Uterus (tissue), 4 donors: ENCODE results near the gene ABCA1. TPM values are rescaled to one million over a fixed set of nuclear protein-coding genes. Genes with fewer than 3 reads are reported as not detected.

Source experiments
- DNase-seq, 2 donors: peaks; one replicate each; pipeline ENCODE4 v3.0.0-alpha.2; 2019 to 2020
- H3K27ac ChIP-seq, 2 donors: fragments of 200-600 bp; sonication (generic); 1 replicate in 1 of 2; 2 replicates in 1 of 2; pipeline ENCODE4 v1.5.1; 2016 to 2018
- H3K27me3 ChIP-seq, 2 donors: fragments of 200-600 bp; sonication (generic); one replicate each; pipeline ENCODE4 v1.5.1; 2018 to 2019; ENCODE audit warnings: control low read depth in 1 of 2
- H3K36me3 ChIP-seq, 2 donors: fragments of 200-600 bp; sonication (generic); one replicate each; pipeline ENCODE4 v1.5.1; 2019; ENCODE audit warnings: control low read depth in 1 of 2
- H3K4me1 ChIP-seq, 2 donors: fragments of 200-600 bp; sonication (generic); one replicate each; pipeline ENCODE4 v1.5.1; 2018 to 2019; ENCODE audit warnings: control low read depth in 1 of 2
- H3K4me3 ChIP-seq, 2 donors: fragments of 200-600 bp; sonication (generic); 1 replicate in 1 of 2; 2 replicates in 1 of 2; pipeline ENCODE4 v1.5.1; 2018 to 2019; ENCODE audit warnings: mild to moderate bottlenecking in 1 of 2
- H3K9me3 ChIP-seq, 2 donors: fragments of 200-600 bp; sonication (generic); one replicate each; pipeline ENCODE4 v1.5.1; 2019; ENCODE audit warnings: control low read depth in 1 of 2
- POLR2A ChIP-seq, 2 donors: fragments of 450-650 bp; IDR thresholded peaks; one replicate each; pipeline ENCODE4 v1.6.1; 2016; ENCODE audit warnings: antibody characterized with exemption in 2 of 2, mild to moderate bottlenecking in 1 of 2, moderate library complexity in 1 of 2
- intact Hi-C: fragments of 100-400 bp; cut with DNase I; formaldehyde crosslinking; loops from one replicate; pipeline ENCODE4 v1.15.1; 2023; ENCODE audit warnings: low total_unique reads
- total RNA-seq, 4 donors: library from RNA; depleted of rRNA in 3 of 4; stranded (reverse); fragments of >200 nt in 3 of 4; gene quantifications; one replicate each; pipeline versions ENCODE4 v1.1.0 to v1.2.4, GENCODE V29; 2014 to 2023
- TF ChIP-seq, protein P1 (sequence below), 4 experiments: fragments of 200-600 bp in 2 of 4; fragments of 450-650 bp in 2 of 4; sonication (generic) in 2 of 4; IDR thresholded peaks; one replicate each; pipeline ENCODE4 v1.5.1; 2016 to 2019; ENCODE audit warnings: antibody characterized with exemption in 4 of 4, mild to moderate bottlenecking in 2 of 4, moderate library complexity in 1 of 4
- donor health status: DM: yes; HTN: yes; CAD: no.

ABCA1 gene
- total RNA-seq, 4 donors from 2014 or later = 13.8 to 43.3 (median 25.9) TPM

DNA sequence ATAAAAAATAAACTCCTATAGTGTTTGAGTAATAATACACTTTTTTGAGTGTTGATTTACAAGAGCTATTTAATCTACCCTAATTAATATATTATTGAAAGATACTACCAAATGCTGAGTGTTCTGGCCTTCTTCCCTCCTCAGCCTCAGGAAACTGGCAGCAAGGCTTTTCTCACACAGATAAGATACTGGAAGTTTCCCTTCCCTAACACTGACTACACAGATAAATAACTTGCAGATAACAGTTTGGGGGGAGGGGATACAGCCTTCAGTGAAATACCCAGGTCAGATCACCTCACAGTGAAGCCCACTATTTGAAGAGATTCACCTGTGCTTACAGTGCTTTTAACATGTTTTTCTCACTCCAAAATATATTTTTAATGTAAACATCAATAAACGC, 182.1 kb downstream of the ABCA1 start:
- Histone ChIP-seq H3K27ac (no peak overlapping the region), H3K4me1 (no peaks in the 10 kb centered on the region), H3K9me3 (no peaks in the 10 kb centered on the region), H3K4me3 (no peak overlapping the region), H3K27me3 (no peaks in the 10 kb centered on the region), H3K36me3 (no peaks in the 10 kb centered on the region)
- no peak for DNase-seq
- intact Hi-C loops = no loop called here
- TF ChIP-seq POLR2A (IDR thresholded peaks at IDR 0.05) = no peak
- TF ChIP-seq, protein P1, sequence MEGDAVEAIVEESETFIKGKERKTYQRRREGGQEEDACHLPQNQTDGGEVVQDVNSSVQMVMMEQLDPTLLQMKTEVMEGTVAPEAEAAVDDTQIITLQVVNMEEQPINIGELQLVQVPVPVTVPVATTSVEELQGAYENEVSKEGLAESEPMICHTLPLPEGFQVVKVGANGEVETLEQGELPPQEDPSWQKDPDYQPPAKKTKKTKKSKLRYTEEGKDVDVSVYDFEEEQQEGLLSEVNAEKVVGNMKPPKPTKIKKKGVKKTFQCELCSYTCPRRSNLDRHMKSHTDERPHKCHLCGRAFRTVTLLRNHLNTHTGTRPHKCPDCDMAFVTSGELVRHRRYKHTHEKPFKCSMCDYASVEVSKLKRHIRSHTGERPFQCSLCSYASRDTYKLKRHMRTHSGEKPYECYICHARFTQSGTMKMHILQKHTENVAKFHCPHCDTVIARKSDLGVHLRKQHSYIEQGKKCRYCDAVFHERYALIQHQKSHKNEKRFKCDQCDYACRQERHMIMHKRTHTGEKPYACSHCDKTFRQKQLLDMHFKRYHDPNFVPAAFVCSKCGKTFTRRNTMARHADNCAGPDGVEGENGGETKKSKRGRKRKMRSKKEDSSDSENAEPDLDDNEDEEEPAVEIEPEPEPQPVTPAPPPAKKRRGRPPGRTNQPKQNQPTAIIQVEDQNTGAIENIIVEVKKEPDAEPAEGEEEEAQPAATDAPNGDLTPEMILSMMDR (IDR thresholded peaks at IDR 0.05) = no peak

DNA sequence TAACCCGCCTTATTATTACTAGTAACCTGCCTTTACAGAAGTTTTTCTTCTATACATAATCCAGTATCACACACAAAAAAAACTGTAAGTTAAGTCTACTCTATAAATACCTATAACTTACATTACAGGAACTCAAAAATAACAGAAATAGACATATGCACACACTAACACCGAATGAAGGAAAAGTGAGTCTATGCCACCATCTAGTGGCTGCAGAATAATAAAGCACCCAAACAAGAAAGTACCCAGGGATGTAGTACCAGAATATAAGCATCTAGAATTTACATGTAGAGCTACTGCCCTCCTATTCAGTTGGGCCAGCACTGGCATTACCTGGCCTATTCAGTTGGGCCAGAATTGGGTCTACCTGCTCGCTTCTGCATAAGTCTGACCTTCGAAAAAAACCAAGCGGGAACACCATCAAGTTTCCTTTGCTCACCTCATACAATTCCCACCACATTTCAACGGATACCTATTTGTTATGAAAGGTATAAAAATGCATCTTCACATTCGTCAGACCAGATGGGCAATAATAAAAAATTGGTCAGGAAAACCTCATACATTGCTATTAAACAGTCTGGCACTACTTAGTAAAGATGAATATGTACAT, 184.5 kb downstream of the ABCA1 start:
- H3K27me3 ChIP-seq = no peaks in the 10 kb centered on the region
- intact Hi-C loops = no loop called here
- H3K27ac ChIP-seq = no peak overlapping the region
- H3K9me3 ChIP-seq = no peaks in the 10 kb centered on the region
- no peaks in the 10 kb centered on the region for H3K4me1 ChIP-seq
- H3K4me3 ChIP-seq = no peak overlapping the region
- DNase-seq = no peak
- TF ChIP-seq, protein P1 (IDR thresholded peaks at IDR 0.05) = peak; percentile 64 to 77 (median 74)
- TF ChIP-seq POLR2A (IDR thresholded peaks at IDR 0.05) = no peak
- H3K36me3 ChIP-seq = no peaks in the 10 kb centered on the region

DNA sequence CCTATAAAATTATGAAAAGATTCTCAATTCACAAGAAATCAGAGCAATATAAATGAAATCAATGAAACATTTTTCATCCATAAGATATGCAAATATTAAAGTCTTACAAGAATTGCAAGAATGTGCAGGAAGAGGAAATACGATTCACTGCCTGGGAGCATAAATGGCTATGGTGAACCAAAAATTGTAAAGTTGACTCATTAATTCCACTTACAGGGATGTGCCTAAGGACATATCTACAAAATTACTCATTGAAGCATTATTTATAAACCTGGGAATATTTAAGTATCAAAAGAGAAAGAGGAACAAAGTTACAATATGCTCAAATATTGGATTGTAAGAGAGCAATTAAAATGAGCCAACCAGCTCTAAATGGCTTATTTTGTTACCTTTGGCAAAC, 187.3 kb downstream of the ABCA1 start:
- Histone ChIP-seq H3K27me3 (no peaks in the 10 kb centered on the region), H3K36me3 (no peaks in the 10 kb centered on the region), H3K9me3 (no peaks in the 10 kb centered on the region), H3K4me3 (no peak overlapping the region), H3K27ac (no peak overlapping the region), H3K4me1 (no peaks in the 10 kb centered on the region)
- intact Hi-C loops = no loop called here
- TF ChIP-seq, protein P1 (IDR thresholded peaks at IDR 0.05) = no peak
- no peak for TF ChIP-seq POLR2A (IDR thresholded peaks at IDR 0.05)
- no peak for DNase-seq

DNA sequence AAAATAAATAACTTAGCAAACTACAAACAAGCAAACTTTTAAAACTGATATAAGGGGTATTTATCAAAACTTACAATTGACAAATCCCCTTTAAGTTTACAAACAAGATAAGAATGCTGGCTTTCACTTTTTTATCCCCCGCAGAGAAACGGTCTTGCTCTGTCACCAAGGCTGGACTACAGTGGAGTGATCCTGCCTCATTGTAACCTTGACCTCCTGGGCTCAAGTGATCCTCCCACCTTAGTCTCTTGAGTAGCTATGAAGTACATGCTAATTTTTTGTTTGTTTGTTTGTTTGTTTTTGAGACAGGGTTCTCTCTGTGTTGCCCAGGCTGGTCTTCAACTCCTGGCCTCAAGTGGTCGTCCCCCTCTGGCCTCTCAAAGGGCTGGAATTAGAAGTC, 189.5 kb downstream of the ABCA1 start:
- no peaks in the 10 kb centered on the region for H3K36me3 ChIP-seq
- H3K4me1 ChIP-seq = no peaks in the 10 kb centered on the region
- TF ChIP-seq, protein P1 (IDR thresholded peaks at IDR 0.05) = no peak
- TF ChIP-seq POLR2A (IDR thresholded peaks at IDR 0.05) = no peak
- intact Hi-C loops = no loop called here
- H3K4me3 ChIP-seq = no peak overlapping the region
- no peak for DNase-seq
- no peak overlapping the region for H3K27ac ChIP-seq
- H3K9me3 ChIP-seq = no peaks in the 10 kb centered on the region
- no peaks in the 10 kb centered on the region for H3K27me3 ChIP-seq

Other genes starting within 250 kb of the ABCA1 start
- not detected for gene OR13D1, start 233.6 kb downstream of the ABCA1 start, total RNA-seq
- gene NIPSNAP3A, start 180.5 kb downstream of the ABCA1 start, total RNA-seq = 10 to 100 TPM; 22.6 to 63.2 (median 43.3) TPM
- 10 to 100 TPM in 1 of 4 donors, 1 to 10 TPM in 2, under 1 TPM in 1; 0.51 to 16.9 (median 4.7) TPM for gene NIPSNAP3B, start 164.0 kb downstream of the ABCA1 start, total RNA-seq